GM12878 (cell line): ENCODE results near the gene TLR10. TPM values are rescaled to one million over a fixed set of nuclear protein-coding genes. Genes with fewer than 3 reads are reported as not detected.
A peak's percentile ranks its signal among the peaks of the same experiment; 100 is the strongest.

Experiments
- ATAC-seq: fragments of 200-7000 bp; cut with Tn5 transposase; 3 replicates; pipeline ENCODE4 v1.9.1; 2020; ENCODE audit warnings: mild to moderate bottlenecking, moderate library complexity
- BruUV-seq: library from RNA; stranded (reverse); fragments of 400-500 nt; replicated peaks from 2 replicates; lab custom pipeline; 2021; lab: Mats Ljungman, UMichigan
- CTCF ChIA-PET: fragments of 300-600 bp; sonication (Branson Sonifier 250); formaldehyde crosslinking; extraction: SDS; loops from one replicate; lab custom pipeline; 2021; ENCODE audit warnings: inconsistent platforms; lab: Yijun Ruan, JAX
- POLR2A ChIA-PET: fragments of 350-600 bp; formaldehyde crosslinking; extraction: SDS; loops from one replicate; lab custom pipeline; 2021; ENCODE audit warnings: inconsistent platforms; lab: Charles Lee
- RAD21 ChIA-PET: fragments of 300-600 bp; sonication (Branson Sonifier 250); formaldehyde crosslinking; loops from one replicate; lab custom pipeline; 2023; ENCODE audit warnings: antibody characterized with exemption; ENCODE audit not compliant: unreplicated experiment; lab: Charles Lee
- SMC1A ChIA-PET: fragments of 300-600 bp; sonication (Branson Sonifier 250); formaldehyde crosslinking; loops from one replicate; lab custom pipeline; 2023; ENCODE audit not compliant: unreplicated experiment, uncharacterized antibody; lab: Charles Lee
- DNase-seq: peaks from one replicate; pipeline ENCODE4 v3.0.0-alpha.2; 2011; ENCODE audit warnings: low read depth, low spot score
- FAIRE-seq: peaks from 3 replicates; lab custom pipeline; 2011; peaks lifted over from hg19 to GRCh38; lab: Jason Lieb, UNC
- H2AFZ ChIP-seq: 2 replicates; pipeline ENCODE4 v1.6.0; 2011; ENCODE audit warnings: low read depth, low read length, control low read depth; ENCODE audit not compliant: control insufficient read depth
- H3K27ac ChIP-seq: 2 replicates; pipeline ENCODE4 v1.5.1; 2011; ENCODE audit warnings: control low read depth; ENCODE audit not compliant: control insufficient read depth, insufficient read depth
- H3K27me3 ChIP-seq, 2 experiments: replicated peaks in 1 of 2; 2 replicates each; pipeline versions ENCODE4 v1.6.0 to v1.6.1; 2011; ENCODE audit warnings: low read length in 1 of 2; ENCODE audit not compliant: control insufficient read depth in 2 of 2, insufficient read depth in 2 of 2
- H3K36me3 ChIP-seq, 2 experiments: 2 replicates each; pipeline ENCODE4 v1.5.1; 2011; ENCODE audit warnings: low read length in 1 of 2; ENCODE audit not compliant: control insufficient read depth in 2 of 2, insufficient read depth in 2 of 2
- H3K4me1 ChIP-seq: 2 replicates; pipeline ENCODE4 v1.6.1; 2011; ENCODE audit warnings: mild to moderate bottlenecking, low read length, moderate library complexity, mixed read lengths; ENCODE audit not compliant: control insufficient read depth, insufficient read depth
- H3K4me2 ChIP-seq: 2 replicates; pipeline ENCODE4 v1.6.0; 2011; ENCODE audit warnings: control low read depth; ENCODE audit not compliant: control insufficient read depth, insufficient read depth
- H3K4me3 ChIP-seq: fragments of 200-600 bp; sonication (generic); 2 replicates; pipeline ENCODE4 v1.5.1; 2016
- H3K79me2 ChIP-seq: 2 replicates; pipeline ENCODE4 v1.6.0; 2011; ENCODE audit warnings: low read length; ENCODE audit not compliant: control insufficient read depth, insufficient read depth
- H3K9ac ChIP-seq: 2 replicates; pipeline ENCODE4 v1.8.0; 2011; ENCODE audit warnings: low read length, control low read depth, mixed read lengths; ENCODE audit not compliant: control insufficient read depth, insufficient read depth
- H3K9me3 ChIP-seq: replicated peaks from 3 replicates; pipeline ENCODE4 v1.5.1; 2011; ENCODE audit warnings: mild to moderate bottlenecking, low read length; ENCODE audit not compliant: control insufficient read depth, insufficient read depth
- H4K20me1 ChIP-seq: 2 replicates; pipeline ENCODE4 v1.6.0; 2011; ENCODE audit not compliant: control insufficient read depth, insufficient read depth
- BRCA1 ChIP-seq: IDR thresholded peaks from 2 replicates; pipeline ENCODE4 v1.6.1; 2011; ENCODE audit warnings: low read depth, low read length, improper control_type of control experiment
- CBX5 ChIP-seq: sonication (generic); IDR thresholded peaks from 2 replicates; pipeline ENCODE4 v1.6.1; 2016; ENCODE audit warnings: low read depth, moderate library complexity, mild to moderate bottlenecking, inconsistent platforms
- CREM ChIP-seq: IDR thresholded peaks from 2 replicates; pipeline ENCODE4 v1.6.1; 2014; ENCODE audit warnings: antibody characterized with exemption, low read depth
- CTCF ChIP-seq, 3 experiments: IDR thresholded peaks in 2 of 3; conservative IDR thresholded peaks in 1 of 3; 2 replicates each; pipeline ENCODE4 v1.5.1; 2011; ENCODE audit warnings: low read depth in 3 of 3, low read length in 3 of 3, mild to moderate bottlenecking in 3 of 3, control low read depth in 2 of 3, moderate library complexity in 2 of 3, inconsistent platforms in 1 of 3, mixed read lengths in 1 of 3; ENCODE audit not compliant: control insufficient read depth in 2 of 3, insufficient read depth in 1 of 3; ENCODE audit errors: extremely low read depth in 1 of 3
- EZH2 ChIP-seq: IDR thresholded peaks from 2 replicates; pipeline ENCODE4 v1.6.1; 2012; ENCODE audit warnings: low read depth, mild to moderate bottlenecking, control low read depth, inconsistent platforms, low read length, borderline replicate concordance; ENCODE audit not compliant: control insufficient read depth
- HDAC6 ChIP-seq: fragments of 200-600 bp; sonication (generic); IDR thresholded peaks from one replicate; pipeline ENCODE4 v1.8.0; 2017; ENCODE audit warnings: antibody characterized with exemption; ENCODE audit not compliant: unreplicated experiment
- JUND ChIP-seq: IDR thresholded peaks from 2 replicates; pipeline ENCODE4 v1.6.1; 2012; ENCODE audit warnings: low read depth, mild to moderate bottlenecking, low read length, improper control_type of control experiment, moderate library complexity
- NFIC ChIP-seq: IDR thresholded peaks from 2 replicates; pipeline ENCODE4 v1.6.1; 2012; ENCODE audit warnings: low read depth, mild to moderate bottlenecking, inconsistent platforms, low read length, moderate library complexity
- POLR2A ChIP-seq: IDR thresholded peaks from 2 replicates; pipeline ENCODE4 v1.6.1; 2011; ENCODE audit warnings: low read depth, mild to moderate bottlenecking, low read length
- RFX5 ChIP-seq: IDR thresholded peaks from 2 replicates; pipeline ENCODE4 v1.6.1; 2011; ENCODE audit warnings: low read depth, low read length, improper control_type of control experiment
- SPI1 ChIP-seq: IDR thresholded peaks from 2 replicates; pipeline ENCODE4 v1.6.1; 2011; ENCODE audit warnings: low read depth, mild to moderate bottlenecking, low read length, moderate library complexity, borderline replicate concordance; ENCODE audit not compliant: insufficient read depth
- SRF ChIP-seq, 2 experiments: IDR thresholded peaks; 2 replicates each; pipeline ENCODE4 v1.6.1; 2011; ENCODE audit warnings: low read depth in 2 of 2, low read length in 2 of 2, mild to moderate bottlenecking in 1 of 2, moderate library complexity in 1 of 2
- TCF3 ChIP-seq: IDR thresholded peaks from 2 replicates; pipeline ENCODE4 v1.6.1; 2012; ENCODE audit warnings: low read depth, mild to moderate bottlenecking, low read length, borderline replicate concordance; ENCODE audit not compliant: insufficient read depth
- USF2 ChIP-seq: IDR thresholded peaks from 2 replicates; pipeline ENCODE4 v1.6.1; 2011; ENCODE audit warnings: low read depth, low read length, improper control_type of control experiment, borderline replicate concordance
- WGBS: methylation state at CpG from one replicate; pipeline ENCODE4 v1.1.6; 2016; ENCODE audit warnings: low lambda C conversion rate; ENCODE audit not compliant: insufficient replicate concordance, insufficient coverage; ENCODE audit errors: missing lambda C conversion rate; 5-methylcytosine and 5-hydroxymethylcytosine counted together
- in situ Hi-C: fragments of 300-500 bp; cut with MboI; formaldehyde crosslinking; loops from 9 replicates; pipeline ENCODE4 v1.14.3; 2018; ENCODE audit warnings: mixed read lengths
- intact Hi-C: fragments of 100-400 bp; cut with micrococcal nuclease; formaldehyde crosslinking; loops from one replicate; pipeline ENCODE4 v1.14.2; 2022; ENCODE audit not compliant: unreplicated experiment
- polyA plus RNA-seq, 11 experiments: library from polyadenylated mRNA; depleted of rRNA in 4 of 11; unstranded in 6 of 11; stranded (reverse) in 5 of 11; fragments of >200 nt; fragmentation: Nextera tagmentation in 4 of 11; fragmentation: Illumina TruSeq in 1 of 11; extraction: Ambion mirVana in 4 of 11; extraction: Trizol in 1 of 11; gene quantifications; 1 replicate in 1 of 11; 2 replicates in 10 of 11; pipeline versions ENCODE4 v1.2.1 to v1.2.3, GENCODE V29; 2011 to 2016; ENCODE audit warnings: inconsistent platforms in 2 of 11, missing spikeins in 2 of 11, low read depth in 1 of 11
- total RNA-seq, 4 experiments: library from RNA; depleted of rRNA in 3 of 4; stranded (reverse); fragments of >200 nt in 3 of 4; fragmentation: Illumina TruSeq in 1 of 4; extraction: Trizol in 1 of 4; gene quantifications; 2 replicates each; pipeline versions ENCODE4 v1.2.1 to v1.2.3, GENCODE V29; 2013 to 2021
- TF ChIP-seq, protein P1 (sequence below): IDR thresholded peaks from 2 replicates; pipeline ENCODE4 v1.6.1; 2012; ENCODE audit warnings: mild to moderate bottlenecking, low read depth, low read length

The TLR10 gene
- total and polyA plus RNA-seq, 10 of the 15 experiments (the other 5 are each of a cell fraction or from before 2014, with no cell fraction given), result 31.5 to 149 (median 64.9) TPM

DNA sequence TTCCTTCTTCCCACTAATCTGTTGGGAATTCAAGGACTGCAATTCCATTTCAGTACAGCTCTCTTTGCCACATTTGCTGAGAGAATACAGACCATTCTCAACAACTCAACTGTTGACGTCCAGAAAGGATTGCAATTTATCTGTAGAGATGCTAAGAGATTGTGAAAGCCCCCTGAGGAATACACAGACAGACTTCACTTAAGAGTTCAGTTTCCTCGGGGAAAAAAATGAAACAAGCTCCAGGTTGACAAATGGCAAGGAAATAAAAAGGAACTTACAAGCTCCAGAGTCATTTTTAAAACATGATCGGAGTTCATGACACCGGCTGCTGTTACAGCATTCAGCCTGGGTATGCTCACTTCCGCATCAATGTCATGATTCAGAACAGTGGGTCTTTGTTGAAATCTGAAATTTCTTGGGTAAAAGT is 13.8 kb downstream of the TLR10 start:
- ATAC-seq, result peak; percentile 67
- CTCF ChIA-PET, result interaction anchor here (0.9 to 4.5 kb wide), 5 partner anchors 9 to 92 kb away, joined by 3 to 18 read pairs (median 7); partner anchors contain the start of gene TLR10
- peak overlapping the region; percentile 21; the same call in 1 of the 2 replicates for H3K9ac ChIP-seq
- no peaks in the 10 kb centered on the region for H4K20me1 ChIP-seq
- no TSS peak for BruUV-seq
- H3K27ac ChIP-seq, result peak overlapping the region; percentile 56
- H3K4me2 ChIP-seq, result peak overlapping the region; percentile 61
- TF ChIP-seq HDAC6, result no peak
- TF ChIP-seq RFX5, result no peak
- peak; percentile 56; the same call in 1 of the 2 replicates for TF ChIP-seq SPI1
- peak; percentile 20; the same call in 1 of the 2 replicates for TF ChIP-seq NFIC
- TF ChIP-seq, protein P1, sequence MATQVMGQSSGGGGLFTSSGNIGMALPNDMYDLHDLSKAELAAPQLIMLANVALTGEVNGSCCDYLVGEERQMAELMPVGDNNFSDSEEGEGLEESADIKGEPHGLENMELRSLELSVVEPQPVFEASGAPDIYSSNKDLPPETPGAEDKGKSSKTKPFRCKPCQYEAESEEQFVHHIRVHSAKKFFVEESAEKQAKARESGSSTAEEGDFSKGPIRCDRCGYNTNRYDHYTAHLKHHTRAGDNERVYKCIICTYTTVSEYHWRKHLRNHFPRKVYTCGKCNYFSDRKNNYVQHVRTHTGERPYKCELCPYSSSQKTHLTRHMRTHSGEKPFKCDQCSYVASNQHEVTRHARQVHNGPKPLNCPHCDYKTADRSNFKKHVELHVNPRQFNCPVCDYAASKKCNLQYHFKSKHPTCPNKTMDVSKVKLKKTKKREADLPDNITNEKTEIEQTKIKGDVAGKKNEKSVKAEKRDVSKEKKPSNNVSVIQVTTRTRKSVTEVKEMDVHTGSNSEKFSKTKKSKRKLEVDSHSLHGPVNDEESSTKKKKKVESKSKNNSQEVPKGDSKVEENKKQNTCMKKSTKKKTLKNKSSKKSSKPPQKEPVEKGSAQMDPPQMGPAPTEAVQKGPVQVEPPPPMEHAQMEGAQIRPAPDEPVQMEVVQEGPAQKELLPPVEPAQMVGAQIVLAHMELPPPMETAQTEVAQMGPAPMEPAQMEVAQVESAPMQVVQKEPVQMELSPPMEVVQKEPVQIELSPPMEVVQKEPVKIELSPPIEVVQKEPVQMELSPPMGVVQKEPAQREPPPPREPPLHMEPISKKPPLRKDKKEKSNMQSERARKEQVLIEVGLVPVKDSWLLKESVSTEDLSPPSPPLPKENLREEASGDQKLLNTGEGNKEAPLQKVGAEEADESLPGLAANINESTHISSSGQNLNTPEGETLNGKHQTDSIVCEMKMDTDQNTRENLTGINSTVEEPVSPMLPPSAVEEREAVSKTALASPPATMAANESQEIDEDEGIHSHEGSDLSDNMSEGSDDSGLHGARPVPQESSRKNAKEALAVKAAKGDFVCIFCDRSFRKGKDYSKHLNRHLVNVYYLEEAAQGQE, result no peak
- TF ChIP-seq TCF3, result no peak
- no peak for TF ChIP-seq EZH2
- no peak for TF ChIP-seq POLR2A
- no peak for TF ChIP-seq BRCA1
- 0 out of 2 replicates have a peak, but pooled peaks have one; percentile 13 for TF ChIP-seq CREM
- no peak for TF ChIP-seq JUND
- no peak for TF ChIP-seq SRF (IDR thresholded peaks at IDR 0.05; ENCODE audit: low read depth in 2 of 2, low read length in 2 of 2)
- no peak for TF ChIP-seq USF2
- 0 out of 2 replicates have a peak, but pooled peaks have one; percentile 35 for TF ChIP-seq CBX5
- TF ChIP-seq CTCF (IDR thresholded peaks at IDR 0.05 in 2 of 3, conservative IDR thresholded peaks at IDR 0.05 in 1 of 3; ENCODE audit: control insufficient read depth in 2 of 3, extremely low read depth in 1 of 3, insufficient read depth in 1 of 3, low read depth in 3 of 3, low read length in 3 of 3), result no peak
- 46% methylated on average over 5 of the region's 5 CpGs for WGBS
- SMC1A ChIA-PET, result interaction anchor here (1.1 to 5.8 kb wide), 7 partner anchors 8 to 91 kb away, joined by 3 to 50 read pairs (median 6); partner anchors contain the start of genes TLR1 and TLR10
- H3K9me3 ChIP-seq, result peaks cover 50% of the 10 kb centered on the region
- intact Hi-C loops, result no loop called here
- in situ Hi-C loops, result loop anchor here (25.0 kb wide), 1 partner anchor 268 kb away; the partner anchor contains the start of gene TMEM156
- H3K79me2 ChIP-seq, result peaks cover 12% of the 10 kb centered on the region
- DNase-seq, result no peak
- peaks cover 0 to 6% of the 10 kb centered on the region in 2 experiments; a peak in 1 of 4 replicates for H3K36me3 ChIP-seq
- H3K27me3 ChIP-seq, result no peaks in the 10 kb centered on the region
- peak overlapping the region; percentile 39 for H2AFZ ChIP-seq
- POLR2A ChIA-PET, result interaction anchor here (0.5 to 3.9 kb wide), 5 partner anchors 12 to 74 kb away, joined by 3 to 30 read pairs (median 5); partner anchors contain the start of genes TLR1 and TLR10
- RAD21 ChIA-PET, result interaction anchor here (1.0 to 4.2 kb wide), 4 partner anchors 9 to 92 kb away, joined by 3 to 41 read pairs (median 17); partner anchors contain the start of gene TLR10
- H3K4me3 ChIP-seq, result no peak overlapping the region
- peaks cover 16% of the 10 kb centered on the region for H3K4me1 ChIP-seq
- no peak for FAIRE-seq
